ENCODE results near the gene MINDY2. TPM values are rescaled to one million over a fixed set of nuclear protein-coding genes. Genes with fewer than 3 reads are reported as not detected.

The MINDY2 gene
- total and polyA plus RNA-seq, 2 of the 8 experiments (the other 6 are each of a cell fraction or from before 2014, with no cell fraction given): 3.1 to 25.7 TPM

DNA sequence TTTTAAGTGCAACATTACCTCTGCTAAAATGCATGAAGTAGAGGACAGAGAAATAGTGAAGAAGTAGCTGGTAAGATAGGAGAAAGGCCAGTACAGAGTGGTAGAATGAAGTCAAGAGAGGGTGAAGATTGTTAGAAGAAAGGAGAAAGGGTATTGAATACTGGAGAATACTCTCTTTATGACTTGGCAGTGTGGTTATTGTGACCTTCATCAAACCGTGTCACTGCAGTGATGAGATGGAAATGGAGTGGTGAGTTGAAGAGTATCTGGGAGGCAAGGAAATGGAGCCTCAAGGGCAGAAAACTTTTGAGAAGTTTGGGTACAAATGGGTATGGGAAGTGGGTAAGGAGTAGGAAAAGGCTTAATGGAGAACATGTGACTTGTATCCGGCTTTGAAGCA is 24.7 kb downstream of the MINDY2 start:
- no peak overlapping the region for H2BK15ac ChIP-seq (ENCODE audit: low read length)
- H2BK20ac ChIP-seq (ENCODE audit: low read length): no peak overlapping the region
- FAIRE-seq: no peak
- no peak overlapping the region for H3K4me3 ChIP-seq (ENCODE audit: extremely low read depth in 1 of 4, insufficient read depth in 2 of 4, low read depth in 3 of 4, low read length in 4 of 4)
- no peak overlapping the region for H3K56ac ChIP-seq (replicated peaks; ENCODE audit: insufficient read length, low read depth, low read length)
- peaks cover 0 to 2% of the 10 kb centered on the region in 2 experiments for H4K20me1 ChIP-seq (replicated peaks in 1 of 2; ENCODE audit: control insufficient read depth in 1 of 2, insufficient read depth in 2 of 2, low read length in 2 of 2)
- no peaks in the 10 kb centered on the region for H3K79me2 ChIP-seq (ENCODE audit: control insufficient read depth in 1 of 2, insufficient read depth in 2 of 2, low read length in 2 of 2)
- H3K23me2 ChIP-seq (ENCODE audit: low read depth, low read length): no peaks in the 10 kb centered on the region; the same call in 1 of the 2 replicates
- H3K79me1 ChIP-seq (ENCODE audit: low read depth, low read length): no peaks in the 10 kb centered on the region
- no peak overlapping the region for H3K23ac ChIP-seq (ENCODE audit: insufficient read length)
- ChIA-PET POLR2A (ENCODE audit: partially characterized antibody) (interaction anchor here (1.9 kb wide), 1 partner anchor 25 kb away, joined by 5 read pairs; the partner anchor contains the start of gene MINDY2), CTCF (ENCODE audit: partially characterized antibody) (interaction anchor here (0.6 to 1.2 kb wide), 3 partner anchors 10 to 409 kb away, joined by 3 to 4 read pairs (median 4); no protein-coding TSS in a partner anchor)
- TF ChIP-seq BRCA1 (IDR thresholded peaks at IDR 0.05; ENCODE audit: low read depth, low read length) (no peak), SP1 (IDR thresholded peaks at IDR 0.05; ENCODE audit: low read depth, low read length) (no peak), CTBP2 (IDR thresholded peaks at IDR 0.05; ENCODE audit: borderline replicate concordance, insufficient read depth, insufficient read length, low read length) (no peak), NANOG (IDR thresholded peaks at IDR 0.05; ENCODE audit: insufficient read depth, low read depth, low read length, poor library complexity, severe bottlenecking) (no peak), HDAC2 (IDR thresholded peaks at IDR 0.05; ENCODE audit: borderline replicate concordance in 1 of 2, low read depth in 2 of 2, low read length in 2 of 2) (no peak), RXRA (IDR thresholded peaks at IDR 0.05; ENCODE audit: insufficient read depth, low read depth, low read length) (no peak), RBBP5 (IDR thresholded peaks at IDR 0.05; ENCODE audit: borderline replicate concordance, low read depth, low read length) (no peak), BACH1 (IDR thresholded peaks at IDR 0.05; ENCODE audit: low read length) (no peak), SIRT6 (IDR thresholded peaks at IDR 0.05; ENCODE audit: low read length) (no peak), GABPA (IDR thresholded peaks at IDR 0.05; ENCODE audit: borderline replicate concordance, insufficient read depth, low read length) (no peak), SRF (IDR thresholded peaks at IDR 0.05; ENCODE audit: low read depth, low read length) (no peak), POLR2A (IDR thresholded peaks at IDR 0.05; ENCODE audit: control extremely low read depth in 1 of 2, low read depth in 2 of 2, low read length in 2 of 2) (no peak), PHF8 (conservative IDR thresholded peaks at IDR 0.05; ENCODE audit: low read depth, low read length) (no peak)
- H3K9ac ChIP-seq (replicated peaks in 1 of 4; ENCODE audit: extremely low read depth in 1 of 4, low read depth in 3 of 4, low read length in 3 of 4): no peak overlapping the region
- no peak overlapping the region for H2AFZ ChIP-seq (ENCODE audit: low read length)
- H3K4ac ChIP-seq (replicated peaks; ENCODE audit: insufficient read length, low read depth, low read length): no peak overlapping the region
- no peaks in the 10 kb centered on the region; a peak in 2 of 8 replicates for H3K36me3 ChIP-seq (ENCODE audit: control insufficient read depth in 2 of 4, insufficient read depth in 4 of 4, low read length in 3 of 4)
- no peak overlapping the region for H3K4me2 ChIP-seq (ENCODE audit: insufficient read depth in 1 of 2, low read depth in 2 of 2, low read length in 2 of 2)
- no peak overlapping the region for H2AK5ac ChIP-seq (ENCODE audit: low read depth, low read length)
- no peaks in the 10 kb centered on the region for H3K9me3 ChIP-seq (ENCODE audit: insufficient read depth in 2 of 2, low read depth in 1 of 2, low read length in 1 of 2)
- no peak overlapping the region for H4K5ac ChIP-seq (ENCODE audit: insufficient read length, low read depth, low read length)
- no peak overlapping the region for H2BK120ac ChIP-seq (replicated peaks; ENCODE audit: low read depth, low read length)
- H4K8ac ChIP-seq (ENCODE audit: extremely low read depth, insufficient read depth, low read length): no peak overlapping the region
- H3K14ac ChIP-seq (ENCODE audit: insufficient read length): no peak overlapping the region
- no peak overlapping the region for H2BK5ac ChIP-seq (ENCODE audit: low read depth, low read length)
- H3K4me1 ChIP-seq (replicated peaks in 1 of 4; ENCODE audit: control insufficient read depth in 3 of 4, insufficient read depth in 4 of 4, low read length in 3 of 4): 0 out of 7 replicates have a peak, but pooled peaks cover 0 to 3% (median 0%) of the 10 kb centered on the region in 4 experiments
- WGBS, 2 experiments (ENCODE audit: extremely low coverage in 1 of 2, insufficient coverage in 1 of 2, insufficient read length in 1 of 2, insufficient replicate concordance in 2 of 2, low coverage in 1 of 2, low lambda C conversion rate in 2 of 2, missing lambda C conversion rate in 1 of 2): 90% methylated on average over 2 of the region's 2 CpGs; no CpG with 5 or more reads in 1 of the 2 experiments
- no peak overlapping the region for H4K91ac ChIP-seq (replicated peaks; ENCODE audit: insufficient read length, low read length)
- H3K18ac ChIP-seq (ENCODE audit: extremely low read depth, low read length): no peak overlapping the region
- no peaks in the 10 kb centered on the region for H3K27me3 ChIP-seq (replicated peaks in 1 of 4; ENCODE audit: control insufficient read depth in 3 of 4, extremely low read depth in 1 of 4, insufficient read depth in 3 of 4, low read length in 3 of 4)
- no peak overlapping the region for H2BK12ac ChIP-seq (ENCODE audit: low read depth, low read length)
- H3K27ac ChIP-seq (ENCODE audit: low read depth, low read length): no peak overlapping the region
- DNase-seq (ENCODE audit: low read depth in 1 of 2, low spot score in 2 of 2): no peak

All from H1 (cell line).